ENCODE data around the gene C4orf50. TPM values are rescaled to one million over a fixed set of nuclear protein-coding genes. Genes with fewer than 3 reads are reported as not detected.

Gene C4orf50
- not detected in 2 replicates for total RNA-seq

GRCh38 chr4:6018331-6018730 lies at the start of gene C4orf50:
Gene C4orf50 (minus strand): TSS chr4:6018431.

GRCh38 chr4:5893004-5893580 lies 125.1 kb downstream of the C4orf50 start, which contains the start of gene CRMP1:
Gene CRMP1 (minus strand): TSS chr4:5893086. CDS start chr4:5892969, 117 bp downstream.

Small RNAs within 50 kb of the gene (small RNA-seq; reads per million reads assigned to genes)
- not detected for gene MIR378D1

Other genes starting within 250 kb of the C4orf50 start
- 0.12 and 0.16 TPM in 2 replicates for gene CRMP1, start 125.3 kb downstream of the C4orf50 start, total RNA-seq
- not detected in 2 replicates for gene JAKMIP1, start 182.1 kb upstream of the C4orf50 start, total RNA-seq